ES-I3 (cell line): ENCODE results near the gene KAZN.

Source experiments
- H3K36me3 ChIP-seq: 2 replicates; pipeline ENCODE4 v1.6.1; 2013; ENCODE audit warnings: mild to moderate bottlenecking, low read length, control low read depth, moderate library complexity; ENCODE audit not compliant: insufficient read depth
- H3K4me1 ChIP-seq: 2 replicates; pipeline ENCODE4 v1.6.1; 2013; ENCODE audit warnings: mild to moderate bottlenecking, control low read depth, low read length; ENCODE audit not compliant: insufficient read depth
- H3K9ac ChIP-seq: 2 replicates; pipeline ENCODE4 v1.6.1; 2013; ENCODE audit warnings: low read depth, mild to moderate bottlenecking, low read length, moderate library complexity
- H3K9me3 ChIP-seq: 2 replicates; pipeline ENCODE4 v1.6.1; 2013; ENCODE audit warnings: mild to moderate bottlenecking, low read length, moderate library complexity; ENCODE audit not compliant: control insufficient read depth, insufficient read depth

The KAZN gene

DNA sequence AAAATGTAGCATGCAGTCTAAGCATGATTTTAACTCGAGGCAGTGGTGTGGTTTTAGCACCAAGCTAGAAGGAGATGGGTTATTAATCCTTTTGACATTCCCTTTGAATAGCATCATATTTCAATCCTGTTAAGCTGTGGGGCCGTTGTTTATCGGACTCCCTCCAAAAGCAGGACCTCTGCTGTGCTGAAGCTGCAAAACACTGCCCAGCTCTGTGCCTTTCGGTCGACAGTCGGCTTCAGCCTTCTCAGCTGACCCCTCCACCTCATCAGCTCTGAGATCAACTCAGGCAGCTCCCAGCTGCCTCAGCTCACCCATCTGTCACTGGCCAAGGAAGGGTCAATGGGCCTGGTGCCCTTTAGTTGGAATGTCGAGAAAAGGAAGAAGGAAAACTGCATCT is 95.5 kb downstream of the KAZN start:
- Histone ChIP-seq H3K36me3 (no peaks in the 10 kb centered on the region), H3K9me3 (no peaks in the 10 kb centered on the region), H3K4me1 (no peaks in the 10 kb centered on the region; the same call in 1 of the 2 replicates), H3K9ac (no peak overlapping the region)

DNA sequence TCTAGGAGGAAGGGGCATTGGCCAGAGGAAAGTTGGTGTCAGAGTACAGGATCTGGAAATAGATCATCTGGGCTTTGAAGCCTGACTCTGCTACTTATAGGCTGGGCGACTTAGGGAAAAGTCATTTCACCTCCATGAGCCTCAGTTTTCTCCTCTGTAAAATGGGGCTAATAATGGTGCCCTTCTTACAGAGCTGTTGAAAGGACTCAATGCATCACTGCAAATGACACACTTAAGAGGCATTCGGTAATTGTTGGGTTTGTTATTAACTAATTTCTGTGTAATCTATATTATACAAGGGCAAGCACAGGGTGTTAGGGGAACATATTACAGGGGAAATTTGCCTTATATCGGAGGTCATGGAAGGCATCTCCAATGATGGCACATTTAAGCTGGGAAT is 96.1 kb downstream of the KAZN start:
- Histone ChIP-seq H3K9me3 (no peaks in the 10 kb centered on the region), H3K9ac (no peak overlapping the region), H3K36me3 (no peaks in the 10 kb centered on the region), H3K4me1 (no peaks in the 10 kb centered on the region; the same call in 1 of the 2 replicates)

DNA sequence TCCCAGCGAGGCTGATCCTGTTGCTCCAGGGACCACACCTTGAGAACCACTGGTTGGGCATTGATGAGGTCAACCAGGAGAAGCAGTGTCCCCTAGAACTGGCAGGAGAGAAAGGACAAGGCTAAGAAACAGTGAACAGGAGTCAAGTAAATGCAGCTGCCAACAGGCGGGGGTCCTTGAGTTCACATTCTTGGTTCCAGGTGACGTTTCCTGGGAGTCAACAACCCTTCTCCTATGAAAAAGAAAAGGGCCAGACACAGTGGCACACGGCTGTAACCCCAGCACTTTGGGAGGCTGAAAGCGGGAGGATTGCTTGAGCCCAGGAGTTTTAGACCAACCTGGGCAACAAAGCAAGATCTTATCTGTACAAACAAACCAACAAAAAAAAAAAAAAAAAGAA is 98.3 kb downstream of the KAZN start:
- H3K9ac ChIP-seq, result no peak overlapping the region
- H3K4me1 ChIP-seq, result no peaks in the 10 kb centered on the region; the same call in 1 of the 2 replicates
- H3K36me3 ChIP-seq, result no peaks in the 10 kb centered on the region
- no peaks in the 10 kb centered on the region for H3K9me3 ChIP-seq

DNA sequence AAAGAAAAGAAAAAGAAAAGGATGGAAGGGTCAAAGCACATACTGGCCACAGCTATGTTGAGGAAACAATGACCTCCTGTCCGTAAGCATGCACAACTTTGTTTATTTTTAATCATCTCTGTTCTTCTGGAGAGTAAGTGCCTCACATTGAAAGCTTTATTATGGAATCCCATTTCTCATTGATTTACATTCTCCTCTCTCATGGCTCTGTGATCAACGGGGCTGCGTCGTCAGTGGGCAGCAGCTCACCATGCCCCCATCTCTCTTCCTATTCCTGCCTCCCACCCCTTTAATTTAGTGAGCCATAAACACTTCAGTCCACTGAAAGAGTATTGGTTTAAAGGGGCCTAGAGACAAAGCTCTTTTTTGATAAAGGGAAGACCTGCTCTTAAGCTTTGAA is 98.9 kb downstream of the KAZN start:
- H3K4me1 ChIP-seq, result no peaks in the 10 kb centered on the region; the same call in 1 of the 2 replicates
- no peaks in the 10 kb centered on the region for H3K9me3 ChIP-seq
- no peak overlapping the region for H3K9ac ChIP-seq
- no peaks in the 10 kb centered on the region for H3K36me3 ChIP-seq

DNA sequence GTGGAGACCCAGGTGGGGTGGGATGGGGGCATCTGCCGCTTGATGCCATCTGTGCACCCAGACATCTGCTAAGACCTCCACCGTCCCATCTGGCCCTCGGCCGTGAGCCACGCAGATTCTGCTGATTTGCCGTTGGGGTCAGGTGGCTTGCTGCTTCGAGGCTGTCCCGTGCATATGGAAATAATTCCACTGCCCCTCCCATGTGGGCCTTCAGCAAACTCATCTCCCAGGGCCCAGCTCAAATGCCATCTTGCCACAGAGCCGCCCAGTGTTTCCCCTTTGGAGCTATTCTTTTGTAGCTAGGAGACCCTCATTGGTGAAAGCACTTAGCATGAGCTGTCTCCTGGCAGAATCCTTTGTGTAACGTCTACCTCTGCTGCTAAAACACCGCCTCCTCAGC is 99.8 kb downstream of the KAZN start:
- Histone ChIP-seq H3K4me1 (no peaks in the 10 kb centered on the region; the same call in 1 of the 2 replicates), H3K9me3 (no peaks in the 10 kb centered on the region), H3K9ac (no peak overlapping the region), H3K36me3 (no peaks in the 10 kb centered on the region)

DNA sequence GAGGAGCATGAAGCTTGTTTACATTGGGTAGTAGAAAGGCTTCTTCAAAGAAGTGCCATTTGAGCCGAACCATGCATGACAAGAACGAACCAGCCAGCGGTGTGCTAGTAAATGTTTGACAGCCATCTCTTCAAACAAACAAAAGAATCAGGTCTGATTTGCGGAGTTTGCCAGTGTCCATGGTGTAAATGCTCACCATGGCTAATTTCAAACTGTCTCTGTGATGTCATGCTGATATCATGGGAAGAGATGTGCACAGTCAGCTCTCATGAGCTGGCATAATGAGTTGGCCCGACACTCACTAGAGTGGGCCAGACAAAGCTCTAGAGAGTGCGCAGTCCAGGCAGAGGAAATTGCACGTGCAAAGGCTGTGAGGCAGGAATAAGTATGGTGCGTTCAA is 101.1 kb downstream of the KAZN start:
- no peaks in the 10 kb centered on the region; the same call in 1 of the 2 replicates for H3K4me1 ChIP-seq
- H3K9ac ChIP-seq, result no peak overlapping the region
- H3K9me3 ChIP-seq, result no peaks in the 10 kb centered on the region; the same call in 1 of the 2 replicates
- no peaks in the 10 kb centered on the region for H3K36me3 ChIP-seq

DNA sequence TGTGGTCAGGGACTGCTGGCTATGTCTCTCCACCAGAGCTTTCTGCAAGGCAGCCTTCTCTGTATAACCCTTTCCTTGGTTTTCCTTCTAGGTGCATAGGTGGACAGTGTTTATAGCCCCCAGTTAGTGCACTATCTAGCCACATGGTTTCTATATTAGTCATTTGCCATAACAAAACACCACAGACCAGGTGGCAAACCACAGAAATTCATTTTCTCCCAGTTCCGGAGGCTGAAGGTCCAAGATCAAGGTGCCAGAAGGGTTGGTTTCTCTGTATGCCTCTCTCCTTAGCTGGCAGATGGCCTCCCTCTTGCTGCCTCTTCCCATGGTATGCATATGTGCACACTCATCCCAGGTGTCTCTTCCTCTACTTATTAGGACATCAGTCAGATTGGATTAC is 106.4 kb downstream of the KAZN start:
- no peaks in the 10 kb centered on the region; the same call in 1 of the 2 replicates for H3K36me3 ChIP-seq
- peaks cover 3% of the 10 kb centered on the region for H3K9me3 ChIP-seq
- no peaks in the 10 kb centered on the region for H3K4me1 ChIP-seq
- H3K9ac ChIP-seq, result no peak overlapping the region

DNA sequence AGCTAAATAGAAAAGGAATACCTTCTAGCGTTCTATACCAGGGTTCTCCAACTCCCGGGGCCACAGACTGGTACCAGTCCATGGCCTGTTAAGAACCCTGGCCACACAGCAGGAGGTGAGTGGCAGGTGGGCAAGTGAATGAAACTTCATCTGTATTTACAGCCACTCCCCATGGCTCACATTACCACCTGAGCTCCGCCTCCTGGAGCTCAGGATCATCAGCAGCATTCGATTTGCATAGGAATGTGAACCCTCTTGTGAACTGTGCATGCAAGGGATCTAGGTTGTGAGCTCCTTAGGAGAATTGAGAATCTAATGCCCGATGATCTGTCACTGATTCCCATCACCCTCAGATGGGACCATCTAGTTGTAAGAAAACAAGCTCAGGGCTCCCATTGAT is 107.3 kb downstream of the KAZN start:
- no peak overlapping the region for H3K9ac ChIP-seq
- peaks cover 3% of the 10 kb centered on the region for H3K9me3 ChIP-seq
- no peaks in the 10 kb centered on the region; the same call in 1 of the 2 replicates for H3K36me3 ChIP-seq
- no peaks in the 10 kb centered on the region for H3K4me1 ChIP-seq

DNA sequence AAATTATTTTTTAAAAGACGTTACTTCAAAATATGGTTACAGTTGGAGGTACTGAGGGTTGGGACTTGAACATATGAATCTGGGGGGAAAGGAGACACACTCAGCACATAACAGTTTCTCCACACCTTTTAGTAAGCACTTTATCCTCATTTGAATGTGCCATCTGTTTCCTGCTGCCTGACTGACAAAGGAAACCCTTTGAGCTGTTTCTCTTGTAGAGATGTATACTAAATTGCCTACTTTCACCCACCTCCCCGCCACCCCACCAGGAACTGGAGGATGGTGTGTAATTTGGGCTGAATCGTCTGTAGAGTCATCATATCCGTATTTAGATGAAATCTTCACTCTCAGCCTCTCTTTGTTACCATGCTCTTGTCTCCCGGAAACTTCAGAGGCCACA is 108.1 kb downstream of the KAZN start:
- Histone ChIP-seq H3K9me3 (peaks cover 3% of the 10 kb centered on the region), H3K4me1 (no peaks in the 10 kb centered on the region), H3K36me3 (no peaks in the 10 kb centered on the region; the same call in 1 of the 2 replicates), H3K9ac (no peak overlapping the region)

DNA sequence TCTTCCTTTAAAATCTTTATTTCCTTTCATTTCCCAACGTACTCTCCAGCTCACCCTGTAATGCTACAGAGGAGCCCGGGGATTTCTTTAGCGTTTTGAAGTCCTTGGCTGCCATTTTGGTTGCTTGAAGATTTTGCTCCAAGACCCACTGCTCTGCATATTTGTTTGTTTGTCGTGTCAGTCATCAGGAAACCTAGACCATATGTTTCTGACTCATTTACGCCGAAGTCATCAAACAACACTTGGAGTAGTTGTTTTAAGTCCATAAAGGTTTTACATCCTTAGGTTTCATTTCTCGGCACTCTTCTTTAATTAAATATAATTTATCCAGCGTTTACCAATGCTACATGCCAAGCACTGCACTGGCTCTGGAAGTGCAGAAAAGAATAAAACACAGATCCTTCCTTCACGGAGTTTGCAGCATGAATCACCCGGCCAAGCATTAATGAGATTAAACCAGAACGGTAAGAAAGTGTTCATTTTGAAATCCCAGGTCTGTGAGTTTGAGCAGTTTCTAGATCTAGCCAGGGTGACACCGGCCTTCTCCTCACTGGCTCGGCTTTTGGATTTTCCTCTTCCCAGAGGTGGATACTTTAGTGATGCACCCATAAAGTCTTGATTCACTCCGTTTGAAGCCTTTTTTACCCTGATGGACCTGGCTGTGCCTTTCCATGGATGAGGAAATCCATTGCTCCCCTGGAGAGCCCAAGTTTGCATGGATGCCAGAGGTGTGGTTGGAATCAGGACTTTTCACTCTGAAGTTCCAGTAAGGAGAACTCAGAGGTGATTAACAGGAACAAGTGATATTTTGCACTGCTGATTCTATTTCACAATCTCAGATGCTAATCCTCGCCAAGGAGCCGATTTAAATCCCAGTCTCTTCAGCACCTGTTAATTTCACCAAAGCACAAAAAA is 109.3 kb downstream of the KAZN start:
- no peak overlapping the region for H3K9ac ChIP-seq
- H3K36me3 ChIP-seq, result no peaks in the 10 kb centered on the region; the same call in 1 of the 2 replicates
- no peaks in the 10 kb centered on the region for H3K4me1 ChIP-seq
- peaks cover 3% of the 10 kb centered on the region for H3K9me3 ChIP-seq

DNA sequence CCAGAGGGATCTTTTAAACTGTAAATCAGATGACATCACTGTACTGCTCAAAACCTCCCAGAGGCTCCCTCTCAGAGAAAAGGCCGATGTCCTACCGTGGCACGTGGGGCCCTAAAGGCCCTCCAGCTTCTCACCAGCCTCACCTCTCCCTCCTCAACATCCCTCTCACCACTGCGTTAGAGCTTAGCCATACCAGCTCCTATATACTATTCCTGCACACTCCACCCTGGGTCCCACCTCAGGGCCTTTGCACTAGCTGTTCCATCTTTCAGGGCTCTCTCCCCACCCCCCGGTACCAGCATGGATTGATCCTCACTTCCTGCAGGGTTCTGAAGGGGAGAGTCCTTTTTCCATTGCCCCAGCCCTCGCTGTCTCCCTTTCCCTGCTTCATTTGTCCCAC is 111.8 kb downstream of the KAZN start:
- peaks cover 3% of the 10 kb centered on the region; the same call in 1 of the 2 replicates for H3K9me3 ChIP-seq
- no peak overlapping the region for H3K9ac ChIP-seq
- H3K36me3 ChIP-seq, result no peaks in the 10 kb centered on the region; the same call in 1 of the 2 replicates
- H3K4me1 ChIP-seq, result no peaks in the 10 kb centered on the region

DNA sequence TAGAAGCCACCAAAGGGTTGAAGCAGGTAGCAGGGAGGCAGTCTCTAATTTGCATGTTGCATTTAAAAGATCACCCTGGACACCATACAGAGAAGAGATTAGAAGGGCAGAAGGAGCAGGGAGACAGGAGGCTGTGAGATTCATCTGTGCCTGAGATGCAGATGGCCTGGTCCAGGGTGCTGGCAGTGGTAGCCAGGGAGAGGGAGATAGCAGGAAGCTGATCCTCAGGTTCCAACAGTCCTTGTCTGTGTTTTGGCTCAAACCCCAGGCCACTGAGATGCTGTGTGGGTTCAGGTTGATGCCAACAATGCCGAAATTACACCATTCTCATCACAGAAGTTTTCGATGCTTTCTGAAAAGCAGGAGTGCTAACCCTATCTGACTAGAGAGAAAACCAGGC is 113.7 kb downstream of the KAZN start:
- H3K4me1 ChIP-seq, result no peaks in the 10 kb centered on the region
- no peaks in the 10 kb centered on the region; the same call in 1 of the 2 replicates for H3K36me3 ChIP-seq
- peaks cover 1% of the 10 kb centered on the region; the same call in 1 of the 2 replicates for H3K9me3 ChIP-seq
- no peak overlapping the region for H3K9ac ChIP-seq

DNA sequence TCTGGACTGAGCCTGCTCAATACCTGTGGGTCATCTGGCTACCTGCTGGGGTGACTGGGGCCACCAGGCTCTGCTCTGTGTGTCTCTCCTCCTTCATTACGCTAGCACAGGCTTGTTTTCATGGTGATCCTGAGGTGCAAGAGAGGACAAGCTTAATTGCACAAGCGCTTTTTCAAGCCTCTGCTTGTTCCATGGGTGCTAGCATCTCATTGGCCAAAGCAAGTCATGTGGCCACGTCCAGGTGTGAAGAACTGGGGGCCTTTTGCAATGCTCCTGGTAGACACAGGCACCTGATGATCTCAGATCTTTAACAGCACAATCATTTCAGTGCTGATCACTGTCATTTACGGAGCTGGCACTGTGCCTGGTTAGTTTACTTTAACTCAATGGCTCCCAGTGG is 114.6 kb downstream of the KAZN start:
- H3K4me1 ChIP-seq, result no peaks in the 10 kb centered on the region
- no peaks in the 10 kb centered on the region; the same call in 1 of the 2 replicates for H3K9me3 ChIP-seq
- H3K36me3 ChIP-seq, result no peaks in the 10 kb centered on the region; the same call in 1 of the 2 replicates
- no peak overlapping the region for H3K9ac ChIP-seq

DNA sequence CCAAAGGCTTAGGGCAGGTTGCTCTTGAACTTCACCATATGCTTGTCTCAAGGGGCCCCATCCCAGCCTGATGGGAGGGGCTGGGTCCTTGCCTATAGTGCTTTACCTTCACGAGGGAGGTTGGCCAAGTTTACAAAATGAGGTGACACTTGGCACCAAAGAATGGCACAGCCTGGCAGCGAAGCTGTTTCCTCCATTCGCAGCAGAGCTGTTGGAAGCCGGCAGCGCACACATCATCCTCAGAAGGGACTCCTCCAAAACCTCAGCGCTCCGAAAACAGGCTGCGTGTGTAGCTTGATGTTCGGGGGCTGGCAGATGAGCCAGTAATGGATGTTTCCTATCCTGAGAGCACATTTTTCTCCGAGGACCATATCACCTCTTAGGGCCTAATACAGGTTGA is 116.8 kb downstream of the KAZN start:
- no peaks in the 10 kb centered on the region; the same call in 1 of the 2 replicates for H3K36me3 ChIP-seq
- H3K9ac ChIP-seq, result no peak overlapping the region
- no peaks in the 10 kb centered on the region for H3K9me3 ChIP-seq

DNA sequence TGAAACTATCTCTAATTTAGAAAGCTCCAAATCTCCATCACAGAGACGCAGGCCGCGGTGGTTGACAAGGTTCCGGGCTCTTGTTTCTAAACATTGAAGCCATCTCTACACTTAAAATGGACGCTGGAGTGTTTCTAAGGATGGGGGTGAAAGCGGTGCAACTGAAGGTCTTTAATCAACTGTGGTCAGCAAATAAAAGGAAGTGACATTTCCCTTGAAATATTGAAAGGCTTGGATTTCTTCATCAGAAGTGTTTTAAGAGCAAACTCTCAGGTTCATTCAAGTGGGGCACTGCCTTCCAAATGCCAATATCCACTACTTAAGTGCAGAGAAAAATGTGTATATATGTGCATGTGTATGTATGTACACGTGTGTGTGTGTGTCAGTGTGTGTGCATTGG is 117.3 kb downstream of the KAZN start:
- Histone ChIP-seq H3K9me3 (no peaks in the 10 kb centered on the region), H3K9ac (no peak overlapping the region), H3K36me3 (no peaks in the 10 kb centered on the region; the same call in 1 of the 2 replicates), H3K4me1 (no peaks in the 10 kb centered on the region)

More for the DNA sequence above, 116.8 kb downstream of the KAZN start:
- H3K4me1 ChIP-seq, result no peaks in the 10 kb centered on the region
